ENCODE measurements around the gene TCF4.
A peak's percentile ranks its signal among the peaks of the same experiment; 100 is the strongest.

Gene TCF4

GRCh38 chr18:55497825-55498403, 90.1 kb downstream of the TCF4 start:
- ChIA-PET POLR2A (no interaction called here), CTCF (interaction anchor here (0.5 to 1.2 kb wide), 3 partner anchors 13 to 89 kb away, joined by 3 read pairs; no protein-coding TSS in a partner anchor)
- DNase-seq (ENCODE audit: extremely low spot score), result no peak

DNA sequence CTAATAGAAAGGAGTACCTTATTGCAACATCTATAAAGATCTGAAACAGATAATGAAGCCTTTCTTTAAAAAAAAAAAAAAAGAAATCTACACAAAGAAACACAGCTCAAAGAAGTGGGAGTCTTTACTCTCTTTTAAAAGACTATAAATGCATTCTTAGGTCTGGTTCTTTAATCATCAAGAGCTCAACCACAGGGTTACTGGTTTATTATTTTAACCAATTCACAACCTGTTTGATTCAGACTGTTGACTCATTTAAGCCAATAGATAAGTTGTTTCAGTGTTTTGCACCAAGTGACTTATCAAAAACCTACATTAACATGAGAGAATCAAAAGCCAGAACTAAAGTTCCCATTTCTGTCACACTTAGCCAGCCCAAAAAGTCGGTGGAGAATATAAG, 93.1 kb downstream of the TCF4 start:
- TF ChIP-seq, protein P1, sequence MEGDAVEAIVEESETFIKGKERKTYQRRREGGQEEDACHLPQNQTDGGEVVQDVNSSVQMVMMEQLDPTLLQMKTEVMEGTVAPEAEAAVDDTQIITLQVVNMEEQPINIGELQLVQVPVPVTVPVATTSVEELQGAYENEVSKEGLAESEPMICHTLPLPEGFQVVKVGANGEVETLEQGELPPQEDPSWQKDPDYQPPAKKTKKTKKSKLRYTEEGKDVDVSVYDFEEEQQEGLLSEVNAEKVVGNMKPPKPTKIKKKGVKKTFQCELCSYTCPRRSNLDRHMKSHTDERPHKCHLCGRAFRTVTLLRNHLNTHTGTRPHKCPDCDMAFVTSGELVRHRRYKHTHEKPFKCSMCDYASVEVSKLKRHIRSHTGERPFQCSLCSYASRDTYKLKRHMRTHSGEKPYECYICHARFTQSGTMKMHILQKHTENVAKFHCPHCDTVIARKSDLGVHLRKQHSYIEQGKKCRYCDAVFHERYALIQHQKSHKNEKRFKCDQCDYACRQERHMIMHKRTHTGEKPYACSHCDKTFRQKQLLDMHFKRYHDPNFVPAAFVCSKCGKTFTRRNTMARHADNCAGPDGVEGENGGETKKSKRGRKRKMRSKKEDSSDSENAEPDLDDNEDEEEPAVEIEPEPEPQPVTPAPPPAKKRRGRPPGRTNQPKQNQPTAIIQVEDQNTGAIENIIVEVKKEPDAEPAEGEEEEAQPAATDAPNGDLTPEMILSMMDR (IDR thresholded peaks at IDR 0.05; ENCODE audit: control extremely low read depth, extremely low read depth, low read depth, missing control alignments), result no peak
- ChIA-PET POLR2A (no interaction called here), CTCF (no interaction called here)
- no peak for DNase-seq (ENCODE audit: extremely low spot score)

More at GRCh38 chr18:55497825-55498403, 90.1 kb downstream of the TCF4 start:
- TF ChIP-seq, protein P1 (IDR thresholded peaks at IDR 0.05; ENCODE audit: control extremely low read depth, extremely low read depth, low read depth, missing control alignments), result no peak

DNA sequence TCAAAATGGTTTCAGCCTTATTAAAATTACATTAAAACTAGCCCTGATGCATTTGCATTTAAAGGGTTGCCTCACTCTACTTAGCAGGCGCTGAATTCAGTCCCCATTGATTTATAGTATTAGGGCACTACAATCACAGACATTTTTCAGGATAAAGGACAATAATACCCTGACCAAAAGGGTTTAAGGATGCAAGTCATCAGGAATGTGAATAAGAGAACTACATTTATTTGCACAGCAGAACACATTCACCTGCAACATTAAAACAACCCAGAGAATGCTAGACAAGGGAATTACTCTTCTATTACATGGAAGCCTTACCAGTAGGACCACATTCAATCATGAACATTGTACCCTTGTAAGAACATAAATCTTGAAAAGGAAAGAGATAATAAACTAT, 93.6 kb downstream of the TCF4 start:
- ChIA-PET POLR2A (no interaction called here), CTCF (interaction anchor here (0.6 kb wide), 1 partner anchor 52 kb away, joined by 3 read pairs; no protein-coding TSS in a partner anchor)
- DNase-seq (ENCODE audit: extremely low spot score), result no peak
- TF ChIP-seq, protein P1 (IDR thresholded peaks at IDR 0.05; ENCODE audit: control extremely low read depth, extremely low read depth, low read depth, missing control alignments), result no peak

- TF ChIP-seq, protein P1 (IDR thresholded peaks at IDR 0.05; ENCODE audit: control extremely low read depth, extremely low read depth, low read depth, missing control alignments), result no peak
- POLR2A ChIA-PET, result no interaction called here
- CTCF ChIA-PET, result interaction anchor here (0.8 to 1.3 kb wide), 2 partner anchors 26 to 30 kb away, joined by 3 read pairs; no protein-coding TSS in a partner anchor
- DNase-seq (ENCODE audit: extremely low spot score), result no peak
Measured at GRCh38 chr18:55491616-55492015, 96.4 kb downstream of the TCF4 start.

DNA sequence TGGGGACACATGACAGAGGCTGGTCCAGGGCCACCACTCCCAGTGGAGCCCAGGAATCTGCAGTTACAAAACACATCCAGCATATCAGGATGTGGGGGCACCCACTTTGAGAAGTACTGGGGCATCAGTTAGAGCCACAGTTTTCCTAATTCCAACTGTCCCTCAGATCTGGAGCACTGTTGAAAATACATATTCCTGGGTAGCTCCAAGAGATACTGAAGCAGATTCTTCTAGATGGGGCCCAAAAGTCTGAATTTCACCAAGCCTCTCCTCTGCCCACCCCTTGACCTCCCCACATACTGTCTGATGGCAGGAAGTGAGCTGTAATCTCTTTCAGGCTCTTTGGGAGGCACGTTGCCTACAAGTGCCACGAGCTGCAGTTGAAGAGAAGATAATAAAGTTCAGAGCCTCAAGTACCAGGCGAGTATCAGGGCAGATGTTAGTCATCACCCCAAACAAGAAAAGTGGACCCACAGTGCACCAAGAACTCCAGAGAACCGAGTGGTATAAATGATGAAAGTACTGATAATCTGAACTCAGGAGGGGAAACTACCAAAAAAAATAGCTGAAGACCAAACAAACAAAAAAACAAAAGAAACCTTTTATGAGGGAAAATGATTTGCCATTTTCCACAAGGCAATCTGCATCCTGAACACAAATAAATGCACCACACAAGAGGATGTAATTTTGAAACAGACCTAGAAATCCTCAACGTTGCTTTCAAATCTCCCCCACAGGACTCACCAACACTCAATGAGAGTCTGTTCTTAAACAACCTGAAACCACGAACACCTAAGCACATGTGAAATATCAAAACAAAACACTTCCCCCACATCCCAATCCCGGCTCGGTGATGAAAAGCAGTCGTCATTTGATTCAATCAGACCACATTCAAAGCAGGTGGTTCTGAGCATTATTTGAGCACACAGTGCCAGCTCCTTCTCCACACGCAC, 98.7 kb downstream of the TCF4 start:
- DNase-seq (ENCODE audit: extremely low spot score), result peak; percentile 18
- CTCF ChIA-PET, result interaction anchor here (1.0 to 1.4 kb wide), 3 partner anchors 10 to 18 kb away, joined by 3 read pairs; no protein-coding TSS in a partner anchor

DNA sequence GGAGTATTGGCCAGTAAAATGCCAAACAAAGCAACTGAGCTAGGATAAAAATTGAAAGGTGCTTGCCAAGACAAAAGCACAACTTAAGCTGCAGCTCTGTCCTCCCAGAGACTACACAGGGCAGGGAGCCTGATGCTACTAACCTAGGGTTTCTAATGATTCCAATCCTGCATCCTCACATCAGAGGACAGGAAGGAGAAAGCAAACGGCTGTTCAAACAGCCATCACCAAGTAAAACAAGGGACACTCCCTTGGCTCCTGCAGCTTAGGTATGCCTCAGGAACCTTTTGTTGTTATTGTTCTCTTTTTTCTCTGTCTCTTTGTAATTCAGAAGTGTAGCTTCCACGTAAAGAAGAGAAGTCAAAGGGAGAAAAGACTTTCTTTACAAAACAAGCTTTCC, 99.5 kb downstream of the TCF4 start:
- TF ChIP-seq, protein P1 (IDR thresholded peaks at IDR 0.05; ENCODE audit: control extremely low read depth, extremely low read depth, low read depth, missing control alignments), result no peak
- ChIA-PET POLR2A (no interaction called here), CTCF (interaction anchor here (1.4 kb wide), 1 partner anchor 19 kb away, joined by 3 read pairs; no protein-coding TSS in a partner anchor)
- DNase-seq (ENCODE audit: extremely low spot score), result no peak

More for the DNA sequence above, 98.7 kb downstream of the TCF4 start:
- TF ChIP-seq, protein P1 (IDR thresholded peaks at IDR 0.05; ENCODE audit: control extremely low read depth, extremely low read depth, low read depth, missing control alignments), result no peak
- POLR2A ChIA-PET, result no interaction called here
